Measurements from ENCODE around the gene CYP2A6. TPM values are rescaled to one million over a fixed set of nuclear protein-coding genes. Genes with fewer than 3 reads are reported as not detected.

CYP2A6 gene
- total and polyA plus RNA-seq, 2 donors from 2014 or later, result not detected

- Histone ChIP-seq H3K27ac (ENCODE audit: low read depth in 2 of 2, low read length in 2 of 2) (peak overlapping the region; percentile 73 to 83), H3K9ac (ENCODE audit: low read length in 3 of 3) (peak overlapping the region in 1 of 3 donors; percentile 66), H3K9me3 (ENCODE audit: control insufficient read depth in 2 of 3, insufficient read depth in 1 of 3, low read length in 3 of 3) (no peaks in the 10 kb centered on the region), H3K4me3 (ENCODE audit: low read length in 3 of 3) (peak overlapping the region in 2 of 3 donors; percentile 6 to 46), H3K4me1 (ENCODE audit: control insufficient read depth in 2 of 3, insufficient read depth in 2 of 3, low read depth in 1 of 3, low read length in 3 of 3) (peaks cover 0 to 70% (median 34%) of the 10 kb centered on the region in 3 donors), H3K36me3 (ENCODE audit: control insufficient read depth in 2 of 3, insufficient read depth in 3 of 3, low read length in 3 of 3) (peaks cover 0 to 10% (median 7%) of the 10 kb centered on the region in 3 donors), H3K27me3 (ENCODE audit: control insufficient read depth, insufficient read depth, low read length) (no peaks in the 10 kb centered on the region)
- peak in 1 of 5 donors; percentile 48 for DNase-seq
- no peak for TF ChIP-seq CTCF (IDR thresholded peaks at IDR 0.05; ENCODE audit: borderline replicate concordance, extremely low read depth, insufficient read depth)
- no peak for FAIRE-seq
- intact Hi-C loops (cut with DNase I), result loop anchor here (10.0 kb wide), 1 partner anchor 139 kb away; no protein-coding TSS in a partner anchor
Measured at GRCh38 chr19:40803170-40803856, 46.9 kb downstream of the CYP2A6 start.

DNA sequence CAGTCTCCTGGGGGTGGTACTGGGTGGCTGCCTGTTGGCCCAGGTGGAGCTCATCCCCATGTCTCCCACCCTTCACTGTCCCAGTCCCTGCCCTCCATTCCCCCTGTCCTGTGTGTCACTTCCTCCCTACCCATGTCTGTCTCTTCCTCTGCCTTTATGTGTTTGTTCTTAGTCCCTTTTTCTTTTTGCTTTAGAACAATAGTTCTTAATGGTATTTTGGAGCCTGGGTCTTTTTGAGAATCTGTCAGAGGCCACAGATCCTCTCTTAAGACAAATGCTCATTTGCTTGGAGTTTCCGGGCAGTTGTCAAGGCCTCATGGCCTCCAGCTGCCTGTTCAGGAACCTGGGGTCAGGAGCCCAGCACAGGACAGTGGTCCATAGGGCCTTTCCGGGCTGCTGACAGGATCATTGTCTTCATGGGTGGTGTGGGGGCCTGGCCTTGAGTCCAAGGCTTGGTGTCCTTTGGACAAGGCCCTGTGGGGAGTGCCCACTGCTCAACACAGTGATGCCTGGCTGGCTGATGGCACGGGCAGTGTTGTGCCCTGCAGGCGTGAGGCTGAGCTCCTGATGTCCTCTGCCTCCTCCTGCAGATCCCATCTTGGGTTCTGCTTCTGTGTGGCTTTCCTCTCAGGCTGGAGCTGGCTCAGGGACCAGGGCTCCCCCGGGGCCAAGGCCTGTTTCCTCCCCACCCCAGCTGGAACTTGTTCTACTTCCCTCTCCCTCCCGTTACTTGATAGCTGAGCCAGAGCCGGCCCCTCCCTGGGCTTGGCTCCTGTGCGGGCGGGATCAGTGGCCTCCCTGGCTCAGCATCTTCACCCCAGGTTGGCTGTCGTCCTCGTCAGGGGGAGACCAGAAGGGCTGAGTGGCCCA lies 47.7 kb downstream of the CYP2A6 start:
- DNase-seq (peak in 2 of 5 donors; percentile 40 to 51), FAIRE-seq (no peak)
- H3K4me3 ChIP-seq (ENCODE audit: low read length in 3 of 3), result peak overlapping the region in 2 of 3 donors; percentile 15 to 46

More for the DNA sequence above, 47.7 kb downstream of the CYP2A6 start:
- Histone ChIP-seq H3K4me1 (ENCODE audit: control insufficient read depth in 2 of 3, insufficient read depth in 2 of 3, low read depth in 1 of 3, low read length in 3 of 3) (peaks cover 0 to 76% (median 34%) of the 10 kb centered on the region in 3 donors), H3K27ac (ENCODE audit: low read depth in 2 of 2, low read length in 2 of 2) (peak overlapping the region; percentile 73 to 83), H3K9me3 (ENCODE audit: control insufficient read depth in 2 of 3, insufficient read depth in 1 of 3, low read length in 3 of 3) (no peaks in the 10 kb centered on the region), H3K36me3 (ENCODE audit: control insufficient read depth in 2 of 3, insufficient read depth in 3 of 3, low read length in 3 of 3) (peaks cover 0 to 6% (median 4%) of the 10 kb centered on the region in 3 donors), H3K27me3 (ENCODE audit: control insufficient read depth, insufficient read depth, low read length) (no peaks in the 10 kb centered on the region), H3K9ac (ENCODE audit: low read length in 3 of 3) (peak overlapping the region in 2 of 3 donors; percentile 8 to 66)
- TF ChIP-seq CTCF (IDR thresholded peaks at IDR 0.05; ENCODE audit: borderline replicate concordance, extremely low read depth, insufficient read depth), result no peak
- intact Hi-C loops (cut with DNase I), result loop anchor here (10.0 kb wide), 1 partner anchor 138 kb away; no protein-coding TSS in a partner anchor

Measured in kidney (tissue), 14 donors.